ENCODE results near the gene PGRMC2. TPM values are rescaled to one million over a fixed set of nuclear protein-coding genes. Genes with fewer than 3 reads are reported as not detected.

The PGRMC2 gene
- polyA plus RNA-seq, 3 donors, result 6.3 to 13.9 (median 7.3) TPM

DNA sequence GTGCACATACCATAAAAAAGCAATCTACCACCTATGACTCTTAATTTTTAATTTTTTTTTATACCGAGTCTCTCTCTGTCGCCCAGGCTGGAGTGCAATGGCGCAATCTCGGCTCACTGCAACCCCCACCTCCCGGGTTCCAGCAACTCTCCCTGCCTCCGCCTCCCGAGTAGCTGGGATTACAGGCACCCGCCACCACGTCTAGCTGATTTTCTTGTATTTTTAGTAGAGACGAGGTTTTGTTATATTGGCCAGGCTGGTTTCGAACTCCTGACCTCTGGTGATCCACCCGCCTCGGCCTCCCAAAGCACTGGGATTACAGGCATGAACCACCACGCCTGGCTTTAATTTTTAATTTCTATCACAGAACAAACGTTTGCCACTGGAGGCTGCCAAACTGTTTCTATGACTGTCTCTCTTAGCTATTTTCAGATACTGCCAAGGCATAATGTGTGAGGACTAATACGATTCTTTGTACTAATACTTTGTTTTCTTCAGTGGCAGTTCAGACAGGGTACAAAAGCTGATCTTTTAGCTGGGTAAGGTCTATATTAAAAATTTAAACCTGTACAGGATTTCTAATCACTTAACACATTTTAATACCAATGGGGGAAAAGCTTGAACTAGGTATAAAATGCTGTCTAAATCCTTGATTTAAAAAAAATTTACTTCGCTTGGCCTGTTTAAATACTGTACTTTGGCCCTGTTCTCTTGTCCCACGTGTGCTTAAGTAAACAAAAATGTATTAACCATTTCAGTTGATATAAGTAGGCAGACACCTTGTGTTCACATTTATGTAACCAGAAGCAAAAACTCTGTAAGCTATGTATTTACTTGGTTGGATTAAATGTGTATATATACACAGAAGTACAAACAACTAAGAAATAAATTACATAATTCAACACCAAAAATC lies 2.3 kb downstream of the PGRMC2 start:
- Histone ChIP-seq H4K20me1 (ENCODE audit: insufficient read depth, low read length) (no peaks in the 10 kb centered on the region), H3K4me3 (replicated peaks in 1 of 3; ENCODE audit: low read depth in 2 of 3, low read length in 3 of 3) (no peak overlapping the region), H3K27me3 (ENCODE audit: control insufficient read depth in 2 of 2, insufficient read depth in 2 of 2, low read length in 2 of 2) (no peaks in the 10 kb centered on the region), H3K9ac (ENCODE audit: insufficient read depth, low read length, poor library complexity, severe bottlenecking) (no peak overlapping the region), H3K36me3 (replicated peaks in 1 of 2; ENCODE audit: control insufficient read depth in 1 of 2, insufficient read depth in 2 of 2, low read length in 2 of 2) (no peaks in the 10 kb centered on the region), H3K79me2 (ENCODE audit: insufficient read depth, low read length) (peaks cover 47% of the 10 kb centered on the region), H2AFZ (ENCODE audit: insufficient read depth, low read depth, low read length, poor library complexity, severe bottlenecking) (no peak overlapping the region), H3K4me1 (ENCODE audit: control insufficient read depth in 1 of 2, insufficient read depth in 2 of 2, low read length in 2 of 2) (peaks cover 20 to 33% of the 10 kb centered on the region in 2 donors), H3K27ac (ENCODE audit: low read depth in 1 of 2, low read length in 2 of 2) (no peak overlapping the region), H3K9me3 (replicated peaks in 1 of 2; ENCODE audit: control insufficient read depth in 1 of 2, insufficient read depth in 1 of 2, low read length in 2 of 2) (no peaks in the 10 kb centered on the region), H3K4me2 (replicated peaks; ENCODE audit: extremely low read depth, low read length, poor library complexity, severe bottlenecking) (no peak overlapping the region)
- peaks cover 32% of the 10 kb centered on the region for H3K4me1 Mint-ChIP-seq
- WGBS (ENCODE audit: insufficient coverage), result 86% methylated on average over 11 of the region's 18 CpGs
- intact Hi-C loops (cut with micrococcal nuclease), result loop anchor here (5.0 to 10.0 kb wide), 6 partner anchors 223 to 809 kb away; partner anchors contain the start of genes SCLT1 (in 2 of the 2), ABHD18 (in 1 of the 2), C4orf33 (in 1 of the 2) and INTU (in 1 of the 2)
- H3K9me3 Mint-ChIP-seq, result no peaks in the 10 kb centered on the region
- H3K4me3 Mint-ChIP-seq, result peak overlapping the region in 1 of 2 donors; percentile 26
- no peaks in the 10 kb centered on the region for H3K27me3 Mint-ChIP-seq (ENCODE audit: low read depth in 3 of 3)
- H3K36me3 Mint-ChIP-seq, result peaks cover 3 to 4% of the 10 kb centered on the region in 2 donors
- H3K27ac Mint-ChIP-seq, result peak overlapping the region in 1 of 7 donors; percentile 53
- DNase-seq, result no peak
- no peak for TF ChIP-seq CTCF (IDR thresholded peaks at IDR 0.05)

DNA sequence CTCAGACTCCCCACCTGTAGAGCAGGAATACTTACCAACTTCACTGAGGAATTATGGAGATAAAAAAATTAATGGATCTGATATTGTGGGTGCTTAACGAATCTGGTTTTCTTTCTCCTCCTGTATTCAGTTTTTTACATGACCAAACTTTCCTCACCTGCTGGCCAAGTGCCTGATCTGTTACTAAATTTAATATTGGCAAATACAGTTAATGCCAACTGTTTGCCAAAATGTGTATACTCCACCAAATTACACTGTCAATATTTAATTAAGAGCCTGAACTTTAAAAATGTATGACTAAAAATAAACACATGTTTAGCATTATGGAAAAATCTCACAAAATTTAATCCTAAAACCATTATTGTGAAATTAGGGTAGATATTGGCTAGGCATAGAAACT lies 3.3 kb downstream of the PGRMC2 start:
- H3K36me3 ChIP-seq (replicated peaks in 1 of 2; ENCODE audit: control insufficient read depth in 1 of 2, insufficient read depth in 2 of 2, low read length in 2 of 2), result no peaks in the 10 kb centered on the region
- Mint-ChIP-seq H3K27ac (no peak overlapping the region), H3K36me3 (peaks cover 3 to 6% of the 10 kb centered on the region in 2 donors)

More for the DNA sequence above, 3.3 kb downstream of the PGRMC2 start:
- Mint-ChIP-seq H3K9me3 (no peaks in the 10 kb centered on the region), H3K27me3 (ENCODE audit: low read depth in 3 of 3) (no peaks in the 10 kb centered on the region), H3K4me1 (peaks cover 39% of the 10 kb centered on the region), H3K4me3 (no peak overlapping the region)
- intact Hi-C loops (cut with micrococcal nuclease), result loop anchor here (10.0 kb wide), 2 partner anchors 650 to 810 kb away; partner anchors contain the start of genes C4orf33 (in 1 of the 2), INTU (in 1 of the 2) and SCLT1 (in 1 of the 2)
- H3K9ac ChIP-seq (ENCODE audit: insufficient read depth, low read length, poor library complexity, severe bottlenecking), result no peak overlapping the region
- peaks cover 23 to 41% of the 10 kb centered on the region in 2 donors for H3K4me1 ChIP-seq (ENCODE audit: control insufficient read depth in 1 of 2, insufficient read depth in 2 of 2, low read length in 2 of 2)
- TF ChIP-seq CTCF (IDR thresholded peaks at IDR 0.05), result no peak
- no peaks in the 10 kb centered on the region for H3K9me3 ChIP-seq (replicated peaks in 1 of 2; ENCODE audit: control insufficient read depth in 1 of 2, insufficient read depth in 1 of 2, low read length in 2 of 2)
- H3K27me3 ChIP-seq (ENCODE audit: control insufficient read depth in 2 of 2, insufficient read depth in 2 of 2, low read length in 2 of 2), result no peaks in the 10 kb centered on the region
- H3K27ac ChIP-seq (ENCODE audit: low read depth in 1 of 2, low read length in 2 of 2), result no peak overlapping the region
- no peaks in the 10 kb centered on the region for H4K20me1 ChIP-seq (ENCODE audit: insufficient read depth, low read length)
- DNase-seq, result no peak
- no CpG with 5 or more reads among the region's 1 CpG for WGBS (ENCODE audit: insufficient coverage)
- H3K4me3 ChIP-seq (replicated peaks in 1 of 3; ENCODE audit: low read depth in 2 of 3, low read length in 3 of 3), result no peak overlapping the region
- H3K4me2 ChIP-seq (replicated peaks; ENCODE audit: extremely low read depth, low read length, poor library complexity, severe bottlenecking), result no peak overlapping the region
- H2AFZ ChIP-seq (ENCODE audit: insufficient read depth, low read depth, low read length, poor library complexity, severe bottlenecking), result no peak overlapping the region
- peaks cover 55% of the 10 kb centered on the region for H3K79me2 ChIP-seq (ENCODE audit: insufficient read depth, low read length)

Measured in CD14-positive monocyte (primary cell).